Measurements from ENCODE around the gene PRUNE2. TPM values are rescaled to one million over a fixed set of nuclear protein-coding genes. Genes with fewer than 3 reads are reported as not detected.

Gene PRUNE2
- total RNA-seq, 2 donors from 2014 or later = 58.6 to 78.9 TPM

DNA sequence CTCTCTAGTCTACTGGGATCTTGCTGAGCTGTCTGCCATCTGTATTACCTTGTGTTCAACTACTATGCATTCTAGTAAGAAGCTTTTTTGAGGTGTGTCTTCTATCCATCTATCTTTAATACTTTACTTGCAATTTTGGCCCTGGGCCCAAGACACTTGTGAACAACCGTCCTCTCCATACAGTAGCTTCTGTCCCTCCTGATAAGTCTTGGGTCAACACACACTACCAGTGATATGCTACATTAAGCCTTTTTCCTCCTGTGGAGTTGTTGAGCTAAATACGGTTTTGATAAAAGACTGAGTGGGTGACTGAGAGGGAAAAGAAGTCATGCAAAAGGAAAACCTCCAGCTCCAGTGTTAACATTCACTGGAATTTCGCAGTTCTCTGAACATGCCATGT, 275.0 kb downstream of the PRUNE2 start:
- Histone ChIP-seq H3K4me3 (no peak overlapping the region), H3K36me3 (no peaks in the 10 kb centered on the region), H3K27ac (no peak overlapping the region), H3K9me3 (no peaks in the 10 kb centered on the region), H3K27me3 (replicated peaks; ENCODE audit: insufficient read depth) (no peaks in the 10 kb centered on the region), H3K4me1 (replicated peaks) (no peaks in the 10 kb centered on the region)
- TF ChIP-seq CTCF (IDR thresholded peaks at IDR 0.05) (no peak), POLR2AphosphoS5 (IDR thresholded peaks at IDR 0.05) (no peak), POLR2A (IDR thresholded peaks at IDR 0.05) (no peak)
- 84% methylated on average over 3 of the region's 3 CpGs for WGBS
- no peak for DNase-seq (ENCODE audit: low spot score)
- intact Hi-C loops (cut with DNase I) = no loop called here

DNA sequence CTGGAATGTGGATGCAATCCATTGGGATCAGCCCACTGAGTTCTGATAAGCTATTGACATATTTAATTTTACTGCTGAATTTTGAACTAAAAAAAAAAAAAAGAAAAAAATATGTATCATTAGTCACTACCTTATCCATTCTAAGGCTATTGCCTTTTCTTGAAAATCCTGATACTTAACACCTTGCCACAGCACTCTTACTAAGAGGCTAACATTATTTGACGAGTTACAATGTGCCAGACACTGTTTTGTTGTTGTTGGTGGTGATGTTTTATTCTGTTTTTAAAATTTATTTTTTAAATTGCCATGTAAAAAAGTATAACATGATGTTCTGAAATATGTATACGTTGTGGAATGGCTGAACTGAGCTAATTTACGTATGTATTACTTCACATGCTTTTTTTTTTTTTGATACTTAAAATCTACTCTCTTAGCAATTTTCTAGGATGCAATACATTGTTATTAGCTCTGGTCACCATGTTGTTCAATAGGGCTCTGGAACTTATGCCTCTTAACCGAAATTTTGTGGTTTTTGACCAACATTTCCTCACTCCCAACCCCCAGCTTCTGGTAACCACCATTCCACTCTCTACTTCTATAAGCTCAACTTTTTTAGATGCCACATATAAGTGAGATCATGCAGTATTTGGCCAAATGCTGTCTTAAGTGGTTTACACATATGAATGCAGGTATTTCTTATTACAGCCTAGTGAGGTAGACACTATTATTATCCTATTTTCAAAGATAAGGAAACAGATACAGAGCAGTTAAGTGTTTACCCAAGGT, 276.5 kb downstream of the PRUNE2 start:
- no peak for DNase-seq (ENCODE audit: low spot score)
- no peak overlapping the region for H3K27ac ChIP-seq
- no peaks in the 10 kb centered on the region for H3K36me3 ChIP-seq
- H3K4me3 ChIP-seq = no peak overlapping the region
- no peak for TF ChIP-seq POLR2A (IDR thresholded peaks at IDR 0.05)
- TF ChIP-seq POLR2AphosphoS5 (IDR thresholded peaks at IDR 0.05) = no peak
- no peak for TF ChIP-seq CTCF (IDR thresholded peaks at IDR 0.05)
- H3K27me3 ChIP-seq (replicated peaks; ENCODE audit: insufficient read depth) = no peaks in the 10 kb centered on the region
- no peaks in the 10 kb centered on the region for H3K4me1 ChIP-seq (replicated peaks)
- no peaks in the 10 kb centered on the region for H3K9me3 ChIP-seq
- intact Hi-C loops (cut with DNase I) = no loop called here
- WGBS = 89% methylated on average over 4 of the region's 4 CpGs

DNA sequence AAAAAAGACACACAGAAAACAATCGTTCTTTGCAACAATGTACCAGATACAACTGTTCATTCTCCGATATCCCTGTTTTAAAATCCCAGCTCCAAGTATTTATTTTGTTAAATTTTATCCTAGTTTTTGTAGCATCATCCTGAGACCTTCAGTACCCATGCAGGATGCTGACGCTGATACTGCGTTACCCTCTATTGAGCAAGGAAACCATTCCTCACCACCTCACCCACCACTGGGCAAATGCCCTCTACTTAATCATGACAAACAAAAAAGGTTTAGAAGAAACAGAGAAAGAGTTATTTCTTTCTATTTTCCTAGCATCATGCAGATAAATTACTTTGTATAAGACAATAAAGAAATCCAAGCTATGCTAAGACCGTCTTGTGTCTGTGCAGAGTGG, 277.8 kb downstream of the PRUNE2 start:
- Histone ChIP-seq H3K27ac (no peak overlapping the region), H3K4me3 (no peak overlapping the region), H3K4me1 (replicated peaks) (no peaks in the 10 kb centered on the region), H3K36me3 (no peaks in the 10 kb centered on the region), H3K27me3 (replicated peaks; ENCODE audit: insufficient read depth) (no peaks in the 10 kb centered on the region), H3K9me3 (no peaks in the 10 kb centered on the region)
- no peak for TF ChIP-seq POLR2AphosphoS5 (IDR thresholded peaks at IDR 0.05)
- no peak for TF ChIP-seq POLR2A (IDR thresholded peaks at IDR 0.05)
- no peak for TF ChIP-seq CTCF (IDR thresholded peaks at IDR 0.05)
- intact Hi-C loops (cut with DNase I) = no loop called here
- 95% methylated on average over 5 of the region's 5 CpGs for WGBS
- no peak for DNase-seq (ENCODE audit: low spot score)

DNA sequence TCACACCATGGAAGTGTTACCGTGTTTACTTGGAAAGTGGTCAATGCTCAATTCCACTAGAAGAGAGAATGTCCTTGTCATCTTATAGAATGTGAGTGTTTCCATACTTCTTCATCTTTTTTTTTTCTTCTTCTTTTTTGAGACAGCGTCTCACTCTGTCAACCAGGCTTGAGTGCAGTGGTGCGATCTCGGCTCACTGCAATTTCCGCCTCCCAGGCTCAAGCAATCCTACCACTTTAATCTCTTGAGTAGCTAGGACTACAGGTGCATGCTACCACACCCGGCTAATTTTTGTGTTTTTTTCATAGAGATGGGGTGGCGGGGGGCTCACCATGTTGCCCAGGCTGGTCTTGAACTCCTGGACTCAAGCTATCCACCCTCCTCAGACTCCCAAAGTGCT, 278.9 kb downstream of the PRUNE2 start:
- no peak for DNase-seq (ENCODE audit: low spot score)
- intact Hi-C loops (cut with DNase I) = no loop called here
- H3K4me1 ChIP-seq (replicated peaks) = no peaks in the 10 kb centered on the region
- no peaks in the 10 kb centered on the region for H3K36me3 ChIP-seq
- 89% methylated on average over 7 of the region's 7 CpGs for WGBS
- no peak overlapping the region for H3K4me3 ChIP-seq
- H3K9me3 ChIP-seq = no peaks in the 10 kb centered on the region
- H3K27me3 ChIP-seq (replicated peaks; ENCODE audit: insufficient read depth) = no peaks in the 10 kb centered on the region
- no peak overlapping the region for H3K27ac ChIP-seq
- no peak for TF ChIP-seq POLR2AphosphoS5 (IDR thresholded peaks at IDR 0.05)
- no peak for TF ChIP-seq CTCF (IDR thresholded peaks at IDR 0.05)
- no peak for TF ChIP-seq POLR2A (IDR thresholded peaks at IDR 0.05)

DNA sequence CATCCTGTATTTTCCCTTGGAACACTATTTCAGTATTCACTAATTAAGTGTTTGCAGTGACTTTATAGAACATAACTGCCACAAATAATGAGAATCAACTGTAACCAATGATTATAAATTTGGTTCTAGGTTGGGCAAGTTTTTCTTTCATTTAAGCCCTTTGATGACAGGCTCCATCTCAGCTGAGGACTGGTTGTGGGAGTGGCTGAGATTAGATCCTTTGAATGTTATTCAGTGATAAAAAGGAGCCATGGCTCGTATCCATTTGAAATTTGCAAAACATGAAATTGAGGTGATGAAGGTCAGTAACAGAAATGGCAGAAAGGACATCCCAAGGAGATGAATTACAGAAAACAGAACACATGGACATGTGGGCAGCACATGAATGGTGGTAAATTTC, 279.8 kb downstream of the PRUNE2 start:
- no peaks in the 10 kb centered on the region for H3K36me3 ChIP-seq
- H3K27me3 ChIP-seq (replicated peaks; ENCODE audit: insufficient read depth) = no peaks in the 10 kb centered on the region
- no peak overlapping the region for H3K4me3 ChIP-seq
- DNase-seq (ENCODE audit: low spot score) = no peak
- intact Hi-C loops (cut with DNase I) = no loop called here
- 82% methylated on average over 1 of the region's 1 CpG for WGBS
- no peak overlapping the region for H3K27ac ChIP-seq
- H3K4me1 ChIP-seq (replicated peaks) = no peaks in the 10 kb centered on the region
- no peak for TF ChIP-seq CTCF (IDR thresholded peaks at IDR 0.05)
- TF ChIP-seq POLR2AphosphoS5 (IDR thresholded peaks at IDR 0.05) = no peak
- TF ChIP-seq POLR2A (IDR thresholded peaks at IDR 0.05) = no peak
- H3K9me3 ChIP-seq = no peaks in the 10 kb centered on the region

Data from prostate gland (tissue), 2 donors.